IPS-NIHi7 (cell line): ENCODE data around the gene LDLRAD2.
"Not testable (repeated sequence)": the region's sequence is repeated elsewhere in the genome, so short reads cannot be mapped to it uniquely, and the experiment has no call there.

Experiments
- DNase-seq: peaks from one replicate; pipeline ENCODE4 v3.0.0; 2012; ENCODE audit warnings: mixed read lengths; ENCODE audit errors: extremely low spot score

LDLRAD2 gene

DNA sequence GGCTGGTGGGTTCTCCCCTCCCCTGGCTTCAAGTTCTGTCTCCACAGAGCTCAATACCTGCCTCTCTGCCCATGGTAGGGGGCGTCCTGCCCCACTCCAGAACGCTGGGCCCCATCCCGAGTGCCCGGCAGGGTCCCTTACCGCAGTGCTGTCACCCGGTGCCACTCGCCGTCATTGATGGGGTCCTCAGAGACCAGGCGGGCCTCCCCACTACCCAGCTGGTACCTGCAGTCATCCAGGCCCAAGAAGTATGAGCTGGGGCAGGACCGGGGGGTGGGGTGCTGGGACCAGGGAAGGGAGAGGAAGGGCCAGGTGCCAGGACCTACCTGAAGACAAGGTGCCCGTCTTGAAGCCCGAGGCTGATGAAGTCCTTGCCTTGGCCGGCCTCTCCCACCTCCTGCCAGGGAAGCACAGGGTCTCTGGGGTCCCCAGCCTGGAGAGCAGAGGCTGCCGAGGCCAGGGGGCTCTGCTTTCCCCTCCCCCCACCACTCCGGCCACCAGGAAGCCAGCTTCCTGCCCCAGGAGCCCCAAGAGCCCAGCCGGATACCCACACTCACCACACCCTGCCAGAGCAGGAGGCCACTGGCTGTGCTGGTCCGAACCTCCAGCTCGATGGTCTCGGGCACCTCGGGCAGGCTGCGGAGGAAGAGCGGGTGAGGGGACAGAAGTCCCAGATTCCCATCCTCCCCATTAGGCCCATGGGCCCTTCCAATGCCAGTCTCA, 12.1 kb downstream of the LDLRAD2 start:
- DNase-seq: no peak

DNA sequence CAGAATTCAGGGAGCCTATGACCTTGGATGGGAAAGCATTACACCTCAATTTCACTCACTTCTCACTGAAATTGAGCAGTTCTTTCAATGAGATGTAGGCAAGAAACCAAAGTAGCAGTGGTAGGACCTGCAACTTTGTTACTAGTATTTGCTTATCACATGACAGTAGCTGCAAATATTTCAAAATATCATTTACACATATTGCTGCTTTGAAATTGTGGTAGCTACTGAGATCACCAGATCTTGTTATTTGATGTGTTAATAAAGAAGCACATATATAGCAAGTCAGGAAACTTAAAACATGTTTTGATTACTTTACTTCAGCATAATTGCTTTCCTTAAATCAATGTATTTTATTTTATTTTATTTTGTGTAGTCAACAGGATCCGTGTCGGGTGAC, 12.9 kb downstream of the LDLRAD2 start:
- no peak for DNase-seq

DNA sequence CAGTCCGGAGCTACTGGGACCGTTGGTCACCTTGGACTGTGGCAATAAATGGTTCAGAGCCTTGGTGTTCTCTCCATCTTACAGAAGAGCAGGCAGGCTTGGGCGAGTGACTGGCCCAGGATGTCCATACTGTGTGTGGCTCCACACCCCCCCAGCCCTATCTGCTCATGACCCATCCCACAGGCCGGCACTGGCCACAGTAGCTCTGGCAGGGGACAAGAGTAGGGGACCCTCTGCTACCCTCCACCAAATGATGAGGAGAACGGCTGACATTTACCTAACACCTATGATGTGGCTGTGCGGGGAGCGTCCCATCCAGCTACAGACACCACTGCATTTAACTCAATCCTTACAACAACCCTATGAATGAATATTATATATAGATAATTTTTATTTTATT, 13.3 kb downstream of the LDLRAD2 start:
- DNase-seq: no peak

DNA sequence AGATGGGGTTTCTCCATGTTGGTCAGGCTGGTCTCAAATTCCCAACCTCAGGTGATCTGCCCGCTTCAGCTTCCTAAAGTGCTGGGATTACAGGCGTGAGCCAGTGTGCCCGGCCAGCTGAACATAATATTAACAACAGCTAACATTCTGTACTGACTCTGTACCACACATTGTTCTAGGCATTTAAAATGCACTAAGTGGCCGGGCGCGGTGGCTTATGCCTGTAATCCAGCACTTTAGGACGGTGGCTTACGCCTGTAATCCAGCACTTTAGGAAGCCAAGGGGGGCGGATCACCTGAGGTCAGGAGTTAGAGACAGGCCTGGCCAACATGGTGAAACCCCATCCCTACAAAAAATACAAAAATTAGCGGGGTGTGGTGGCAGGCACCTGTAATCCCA, 14.6 kb downstream of the LDLRAD2 start:
- not testable (repeated sequence) for DNase-seq

DNA sequence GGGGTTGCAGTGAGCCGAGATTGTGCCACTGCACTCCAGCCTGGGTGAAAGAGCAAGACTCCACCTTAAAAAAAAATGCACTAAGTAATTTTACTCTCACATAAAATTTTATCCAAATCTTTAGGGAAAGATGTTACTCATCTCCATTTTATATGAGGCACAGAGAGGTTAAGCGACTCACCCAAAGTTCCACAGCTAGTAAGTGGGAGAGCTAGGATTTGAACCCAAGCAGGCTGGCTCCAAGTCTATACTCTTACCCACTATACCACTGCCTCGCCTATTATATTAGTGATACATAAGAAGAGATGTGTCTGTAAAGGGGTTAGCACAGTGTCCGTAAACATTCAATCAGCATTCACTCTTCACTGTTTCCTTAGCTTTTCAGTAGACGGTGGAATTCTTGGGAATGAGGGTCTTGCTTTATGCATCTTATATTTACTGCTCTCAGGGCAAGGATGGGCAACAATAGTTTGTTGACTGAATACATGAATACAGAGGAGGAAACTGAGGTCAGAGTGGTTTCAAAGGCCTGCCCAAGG, 15.1 kb downstream of the LDLRAD2 start:
- no peak for DNase-seq

DNA sequence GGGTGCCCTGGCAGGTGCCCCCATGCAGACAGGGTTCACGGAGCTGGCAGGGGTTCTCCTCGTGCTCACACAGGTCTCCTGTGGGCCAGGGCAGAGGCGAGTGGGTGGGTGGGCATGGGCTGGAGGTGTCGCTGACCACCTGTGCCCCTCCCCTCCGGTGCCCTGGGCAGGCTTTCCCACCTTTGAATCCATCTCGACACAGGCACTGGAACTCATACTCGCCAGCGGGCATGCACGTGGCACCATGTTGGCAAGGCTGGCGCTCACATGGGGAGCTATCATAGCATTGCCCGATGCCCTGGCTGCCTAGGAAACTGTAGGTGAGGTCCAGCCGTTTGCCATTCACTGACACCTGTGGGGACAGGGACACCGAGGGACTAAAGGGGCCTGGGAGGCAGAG, 16.0 kb downstream of the LDLRAD2 start:
- no peak for DNase-seq

DNA sequence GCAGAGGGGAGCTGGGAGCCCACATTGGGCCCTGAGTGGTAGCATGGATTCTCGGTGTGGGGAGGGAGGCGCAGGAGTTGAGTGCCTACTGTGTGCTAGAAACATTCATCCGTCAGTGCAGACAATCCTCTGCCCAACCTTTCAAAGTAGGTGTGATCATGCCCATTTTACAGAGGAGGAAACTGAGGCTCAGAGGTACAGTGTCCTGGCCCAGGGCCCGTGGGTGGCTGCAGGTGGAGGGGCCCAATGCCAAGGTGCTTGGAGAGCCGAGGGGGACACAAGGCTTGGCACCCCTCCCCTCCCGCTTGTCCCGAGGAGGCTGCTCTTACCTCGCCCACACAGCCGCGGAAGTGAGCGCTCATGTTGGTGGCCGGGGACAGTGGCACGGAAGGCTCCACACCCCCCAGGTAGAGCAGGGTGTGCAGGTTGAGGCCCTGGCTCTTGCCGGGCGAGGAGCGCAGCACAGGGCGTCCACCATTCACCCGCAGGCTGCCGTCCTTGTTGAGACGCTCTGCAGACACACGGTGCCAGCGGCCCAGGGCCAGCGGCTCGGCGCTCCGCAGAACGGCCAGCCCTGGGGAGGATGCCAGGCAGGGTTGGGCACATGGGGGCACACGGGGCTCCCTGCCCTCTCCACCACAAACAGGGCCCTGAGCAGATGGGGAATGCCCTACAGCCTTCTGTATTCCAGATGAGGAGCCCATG, 16.6 kb downstream of the LDLRAD2 start:
- no peak for DNase-seq

DNA sequence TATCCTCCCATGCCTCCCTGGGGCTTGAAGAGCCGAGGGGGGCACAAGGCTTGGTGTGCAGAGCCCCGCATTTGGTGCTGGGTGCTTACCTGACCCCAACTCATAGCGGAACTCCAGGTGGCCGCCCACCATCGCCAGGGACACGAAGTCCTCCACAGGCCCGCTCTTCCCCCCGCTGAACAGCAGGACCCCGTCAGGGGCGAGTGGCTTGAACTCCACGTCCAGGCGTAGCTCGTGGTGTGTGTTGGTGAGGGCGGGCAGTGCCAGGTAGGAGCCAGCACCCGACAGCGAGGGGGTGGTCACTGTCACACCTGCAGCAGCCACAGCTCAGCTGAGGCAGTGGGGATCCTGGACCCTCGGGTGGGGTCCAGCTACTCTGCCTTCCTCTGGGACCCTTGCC, 17.2 kb downstream of the LDLRAD2 start:
- DNase-seq: no peak

DNA sequence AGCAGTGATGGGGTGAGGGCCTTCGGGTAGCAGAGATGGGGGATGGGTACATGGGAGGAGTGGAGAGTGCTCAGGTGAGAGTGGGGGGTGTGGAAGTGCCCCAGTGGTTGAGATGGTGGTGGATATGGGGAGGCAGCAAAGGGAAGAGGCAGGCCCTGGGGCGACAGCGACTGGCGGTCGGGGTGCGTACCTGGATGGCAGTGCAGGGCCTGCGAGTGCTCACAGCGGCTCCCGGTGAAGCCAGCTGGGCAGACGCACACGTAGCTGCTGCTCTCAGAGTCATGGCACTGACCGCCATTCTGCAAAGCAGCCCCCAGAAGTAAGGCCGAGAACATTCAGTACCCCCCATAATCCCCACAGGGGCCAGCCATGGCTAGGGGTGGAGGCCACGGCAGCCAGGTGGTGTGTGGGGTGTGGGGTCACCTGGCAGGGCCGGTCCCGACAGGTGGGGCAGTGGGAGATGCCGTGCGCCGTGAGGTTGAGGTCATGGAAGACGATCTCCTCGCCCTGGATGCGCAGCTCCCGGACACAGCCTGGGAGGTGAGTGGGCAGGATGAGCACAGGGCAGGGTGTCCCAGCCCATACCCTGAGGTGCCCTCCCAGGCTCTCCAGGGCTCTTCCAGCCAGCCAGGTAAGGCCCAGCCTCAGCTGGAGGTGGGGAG, 18.9 kb downstream of the LDLRAD2 start:
- no peak for DNase-seq

DNA sequence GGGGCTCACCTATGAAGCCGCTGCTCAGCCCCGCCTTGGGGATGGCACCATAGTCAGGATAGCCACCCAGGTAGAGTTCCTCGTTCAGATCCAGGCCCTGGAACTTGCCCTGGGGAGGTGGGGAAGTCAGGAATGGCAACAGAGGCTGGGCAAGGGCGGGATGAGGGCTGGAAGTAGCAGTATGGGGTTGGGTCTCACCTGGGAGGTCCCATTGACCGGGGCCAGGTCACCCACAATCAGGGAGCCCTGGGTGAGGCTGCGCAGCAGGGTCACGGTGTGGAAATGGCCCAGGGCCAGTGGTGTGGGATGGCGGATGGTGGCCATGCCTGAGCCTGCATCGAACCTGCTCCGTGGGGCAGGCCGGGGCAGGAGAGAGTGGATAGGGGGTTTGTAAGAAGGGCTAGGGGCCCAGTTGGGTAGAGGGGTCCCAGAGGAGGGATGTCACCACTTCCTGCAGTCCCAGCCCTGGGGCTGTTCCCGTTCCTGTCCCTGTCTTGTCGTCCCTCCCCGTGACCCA, 19.4 kb downstream of the LDLRAD2 start:
- DNase-seq: no peak

DNA sequence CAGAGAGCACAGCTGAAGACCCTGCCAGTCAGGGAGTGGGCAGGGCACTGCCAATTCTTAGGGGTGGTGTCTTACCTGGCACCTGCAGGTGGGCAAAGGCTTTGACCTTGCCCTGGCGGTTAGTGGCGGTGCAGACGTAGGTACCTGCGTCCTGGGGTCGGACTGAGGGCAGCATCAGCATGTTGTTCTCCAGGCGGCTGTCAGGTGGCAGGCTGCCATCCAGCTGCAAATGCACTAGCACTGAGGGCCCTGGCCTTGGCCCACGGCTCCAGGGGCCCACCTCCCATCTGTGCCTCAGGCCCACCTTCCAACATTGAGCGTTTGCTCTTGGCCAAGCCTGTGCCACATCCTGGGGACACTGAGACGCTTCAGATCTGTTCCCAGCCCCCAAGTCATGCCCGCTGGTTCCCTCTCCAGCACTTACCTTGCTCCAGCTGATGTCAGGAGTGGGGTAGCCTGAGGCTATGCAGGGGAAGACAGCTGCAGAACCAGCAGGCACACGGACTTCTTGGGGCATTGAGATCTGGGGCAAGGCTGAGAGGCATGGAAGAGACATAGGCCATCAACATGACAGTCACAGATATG, 21.4 kb downstream of the LDLRAD2 start:
- no peak for DNase-seq

DNA sequence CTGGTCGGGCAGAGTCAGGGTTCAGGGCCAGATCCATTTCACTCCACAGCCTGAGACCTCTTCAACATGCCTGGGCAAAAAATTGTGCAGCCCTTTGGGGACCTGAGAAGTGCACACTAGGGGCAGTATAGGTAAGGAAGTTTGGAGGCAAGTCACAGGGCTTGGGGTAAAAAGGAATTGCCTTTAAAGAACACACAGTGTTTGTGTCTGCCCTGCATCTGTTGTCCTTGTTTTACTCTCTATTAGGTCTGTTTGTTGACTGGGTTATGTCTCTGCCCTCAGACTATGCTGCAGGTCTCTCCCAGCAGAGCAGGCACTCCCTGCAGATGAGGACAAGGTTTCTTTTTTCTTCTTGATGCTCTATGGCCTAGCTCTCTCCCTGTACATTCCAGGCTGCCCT, 22.0 kb downstream of the LDLRAD2 start:
- DNase-seq: no peak

DNA sequence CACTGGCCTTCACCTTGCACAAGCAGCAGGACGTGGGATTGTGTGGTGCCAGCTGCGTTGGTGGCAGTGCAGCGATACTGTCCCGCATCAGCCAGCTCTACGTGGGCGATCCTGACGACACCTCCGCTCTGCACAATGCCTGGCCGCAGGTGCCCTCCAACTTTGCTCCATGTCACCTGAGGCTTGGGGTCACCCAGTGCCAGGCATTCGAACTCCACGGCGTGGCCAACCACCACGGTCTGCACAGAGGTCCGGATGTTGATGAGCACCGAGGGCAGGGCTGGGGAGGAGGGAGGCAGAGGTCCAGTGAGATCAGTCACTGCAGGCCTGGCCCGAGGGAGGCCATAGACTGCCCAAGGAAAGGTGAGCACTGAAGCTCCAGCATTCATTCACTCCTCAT, 22.6 kb downstream of the LDLRAD2 start:
- no peak for DNase-seq

DNA sequence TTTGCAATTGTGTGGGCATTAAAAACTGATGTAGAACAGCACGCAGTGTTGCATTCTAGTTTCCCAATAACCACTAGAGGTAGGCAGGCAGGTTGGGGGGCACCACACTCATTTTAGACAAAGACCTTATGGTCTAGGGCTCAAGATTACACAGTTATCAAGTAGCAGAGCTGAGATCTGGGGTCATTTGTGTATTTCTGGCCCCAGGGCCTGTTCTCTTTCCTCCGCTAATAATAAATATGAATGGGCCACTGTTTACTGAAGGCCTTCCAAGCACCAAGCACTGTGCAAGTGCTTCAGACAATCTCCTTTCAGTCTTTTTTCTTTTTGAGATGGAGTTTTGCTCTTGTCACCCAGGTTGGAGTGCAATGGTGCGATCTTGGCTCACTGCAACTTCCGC, 23.9 kb downstream of the LDLRAD2 start:
- DNase-seq: no peak

DNA sequence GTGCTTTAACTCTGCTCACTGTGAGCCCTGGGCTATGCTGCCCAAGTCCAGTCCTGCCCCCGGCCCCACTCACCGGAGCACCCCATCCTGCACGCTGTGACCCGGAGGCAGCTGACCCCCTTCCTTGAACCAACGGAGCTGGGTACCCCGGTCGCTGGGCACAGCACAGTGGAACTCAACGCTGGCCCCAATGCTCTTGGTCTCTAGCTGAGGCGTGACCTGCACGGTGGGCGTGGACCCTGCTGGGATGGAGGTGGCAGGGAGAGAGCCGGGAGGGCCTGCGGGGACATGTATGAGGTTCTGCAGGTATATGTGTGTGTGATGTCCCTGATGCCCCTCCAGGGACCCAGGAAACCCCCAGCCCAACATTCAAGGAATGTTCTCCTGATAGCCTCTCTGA, 24.7 kb downstream of the LDLRAD2 start:
- no peak for DNase-seq

DNA sequence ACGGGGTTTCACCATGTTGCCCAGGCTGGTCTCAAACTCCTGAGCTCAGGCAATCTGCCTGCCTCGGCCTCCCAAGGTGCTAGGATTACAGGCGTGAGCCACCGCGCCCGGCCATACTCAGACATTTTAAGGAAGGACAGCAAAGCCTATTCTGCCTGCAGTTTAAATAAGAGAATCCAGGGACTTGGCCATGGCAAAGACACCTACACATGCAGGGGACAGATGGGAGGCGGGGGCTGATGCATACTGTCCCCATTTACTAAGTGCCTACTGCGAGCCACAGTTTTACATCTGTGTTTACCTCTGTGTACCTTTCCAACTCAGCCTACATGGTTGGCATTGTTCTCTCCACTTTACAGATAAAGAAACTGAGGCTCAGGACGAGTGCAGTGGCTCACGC, 25.4 kb downstream of the LDLRAD2 start:
- DNase-seq: no peak

DNA sequence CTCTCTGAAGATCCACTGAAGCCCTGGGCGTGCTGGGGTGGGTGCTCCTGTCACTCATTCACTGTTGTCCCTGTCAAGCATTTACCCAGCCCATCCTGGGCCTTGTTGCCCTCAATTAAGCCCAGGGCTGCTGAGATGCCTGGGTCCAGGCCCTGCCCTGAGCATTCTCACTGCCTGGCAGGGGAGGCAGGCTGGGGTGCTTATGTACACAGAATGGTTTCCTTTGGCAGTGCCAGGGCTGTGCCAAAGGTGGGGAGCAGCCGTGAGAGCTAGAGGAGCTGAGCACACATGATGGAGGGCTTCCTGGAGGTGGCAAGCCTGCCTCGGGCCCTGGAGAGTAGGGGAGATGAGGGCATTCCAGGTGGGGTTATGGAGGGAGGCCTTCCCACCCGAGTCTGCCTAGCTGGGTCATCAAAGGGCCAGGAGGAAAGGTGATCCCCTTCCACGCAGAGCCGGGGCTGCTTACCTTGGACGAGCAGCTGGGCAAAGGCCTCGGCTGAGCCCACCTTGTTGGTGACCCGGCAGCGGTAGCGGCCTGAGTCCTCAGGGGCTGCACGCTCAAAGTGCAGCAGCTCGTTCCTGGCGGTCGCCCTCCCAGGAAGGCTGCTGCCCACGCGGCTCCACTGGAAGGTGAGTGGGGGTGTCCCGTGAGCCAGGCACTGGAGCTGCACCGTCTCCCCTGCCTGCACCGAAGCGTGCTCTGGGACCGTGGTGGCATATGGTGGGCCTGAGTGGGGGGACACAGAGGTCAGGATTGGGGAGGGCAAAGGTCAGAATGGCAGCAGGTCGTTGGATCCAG, 26.5 kb downstream of the LDLRAD2 start:
- DNase-seq: no peak

DNA sequence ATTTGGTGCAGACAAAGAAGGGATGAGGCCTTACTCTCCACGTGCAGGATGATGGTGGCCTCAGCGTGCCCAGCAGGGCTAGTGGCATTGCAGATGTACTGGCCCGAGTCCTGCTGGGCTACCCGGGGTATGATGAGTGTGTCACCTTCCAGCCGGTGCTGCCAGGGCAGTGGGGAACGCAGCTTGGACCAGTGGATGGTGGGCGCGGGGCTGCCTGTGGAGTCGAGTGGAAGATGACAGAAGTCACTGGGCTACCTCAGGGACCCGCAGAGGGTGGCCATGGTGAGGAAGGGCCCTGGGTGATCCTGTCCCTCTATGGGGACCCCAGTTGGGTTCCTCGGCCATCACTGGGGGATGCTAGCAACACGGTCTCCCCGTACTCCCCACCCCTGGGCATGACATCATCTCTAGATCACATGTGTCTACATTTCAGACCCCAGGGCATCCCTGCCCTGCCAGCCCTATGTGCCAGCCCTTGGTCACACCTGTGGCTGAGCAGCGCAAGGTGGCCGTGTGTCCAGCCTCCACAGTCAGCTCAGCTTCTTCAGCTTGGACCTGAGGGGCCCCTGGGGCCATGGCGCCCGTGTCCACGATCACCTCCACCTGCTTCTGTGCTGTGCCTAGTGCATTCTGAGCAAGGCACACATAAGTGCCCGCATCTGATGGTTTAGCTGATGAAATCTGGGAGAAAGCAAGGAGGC, 27.4 kb downstream of the LDLRAD2 start:
- DNase-seq: no peak

DNA sequence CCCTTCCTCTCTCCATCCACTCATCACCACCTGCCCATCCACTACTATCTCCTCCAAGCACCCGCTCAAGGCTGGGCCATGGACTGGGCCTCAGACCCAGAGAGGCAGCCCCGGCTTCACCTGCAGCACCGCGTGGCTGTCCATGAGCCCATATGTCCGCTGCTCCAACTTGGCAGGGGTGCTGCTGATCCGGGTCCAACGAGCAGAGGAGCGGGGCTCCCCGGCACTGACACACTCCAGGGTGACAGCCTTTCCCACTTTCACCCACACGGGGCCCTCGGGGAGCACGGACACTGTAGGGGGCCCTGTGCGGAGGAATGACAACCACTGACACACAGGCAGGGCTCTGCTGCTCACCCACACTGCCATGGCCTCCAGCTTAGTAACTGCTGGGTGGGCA, 28.9 kb downstream of the LDLRAD2 start:
- no peak for DNase-seq

DNA sequence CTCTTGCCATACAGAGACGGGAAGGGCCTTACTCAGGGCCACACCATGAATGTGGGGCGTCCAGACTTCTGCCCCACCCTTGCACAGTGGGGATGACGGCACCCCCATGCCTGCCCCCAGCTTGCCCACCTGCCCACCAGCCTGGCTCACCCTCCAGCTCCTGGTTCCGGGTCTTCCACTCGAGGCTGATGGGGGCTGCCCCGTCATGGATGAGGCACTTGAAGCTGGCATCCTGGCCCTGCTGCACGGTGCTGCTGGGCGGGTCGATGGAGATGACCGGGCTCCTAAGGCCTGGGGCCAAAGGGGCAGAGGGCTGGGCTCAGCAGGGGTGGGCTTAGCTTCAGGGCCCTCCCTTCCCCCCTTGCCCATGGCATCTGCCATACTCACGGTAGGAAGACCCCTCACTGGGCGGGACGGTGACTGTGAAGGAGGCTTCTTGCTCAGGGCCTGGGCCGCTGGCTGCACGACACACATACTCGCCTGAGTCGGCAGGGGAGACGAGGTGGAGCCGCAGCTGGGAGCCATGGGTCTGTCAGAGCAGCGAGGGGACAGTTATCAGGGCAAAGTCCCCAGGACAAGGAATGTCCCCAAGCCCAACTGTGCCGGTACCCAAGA, 29.9 kb downstream of the LDLRAD2 start:
- no peak for DNase-seq
